DMS53 treated with DMSO at 0.1 percent for 48 hours (cell line): Measurements from ENCODE around the gene XPNPEP2.

Experiments
- DNase-seq: peaks from one replicate; lab custom pipeline; 2025; ENCODE audit not compliant: unreplicated experiment; lab: John Stamatoyannopoulos, UW

Gene XPNPEP2

GRCh38 chrX:129749069-129749468 lies 10.3 kb downstream of the XPNPEP2 start:
- no peak for DNase-seq

GRCh38 chrX:129750971-129751370 lies 12.2 kb downstream of the XPNPEP2 start:
- DNase-seq: no peak

- DNase-seq: no peak
Observed at GRCh38 chrX:129754056-129755024, 15.6 kb downstream of the XPNPEP2 start.

- no peak for DNase-seq
Observed at GRCh38 chrX:129755779-129756650, 17.2 kb downstream of the XPNPEP2 start.

- no peak for DNase-seq
Observed at GRCh38 chrX:129759576-129760061, 20.8 kb downstream of the XPNPEP2 start.

- DNase-seq: no peak
Observed at GRCh38 chrX:129760155-129760554, 21.4 kb downstream of the XPNPEP2 start.

- DNase-seq: no peak
Observed at GRCh38 chrX:129760981-129761380, 22.2 kb downstream of the XPNPEP2 start.

- no peak for DNase-seq
Observed at GRCh38 chrX:129761596-129761995, 22.8 kb downstream of the XPNPEP2 start.

- no peak for DNase-seq
Observed at GRCh38 chrX:129762448-129762847, 23.7 kb downstream of the XPNPEP2 start.

GRCh38 chrX:129763666-129764065 lies 24.9 kb downstream of the XPNPEP2 start:
- DNase-seq: no peak

- DNase-seq: no peak
Observed at GRCh38 chrX:129768186-129768585, 29.4 kb downstream of the XPNPEP2 start.

- no peak for DNase-seq
Observed at GRCh38 chrX:129768586-129769466, 30.0 kb downstream of the XPNPEP2 start.

- DNase-seq: no peak
Observed at GRCh38 chrX:129769467-129770154, 30.8 kb downstream of the XPNPEP2 start.

- DNase-seq: no peak
Observed at GRCh38 chrX:129771266-129771995, 32.7 kb downstream of the XPNPEP2 start.

- DNase-seq: no peak
Observed at GRCh38 chrX:129772796-129773431, 34.1 kb downstream of the XPNPEP2 start.

GRCh38 chrX:129773649-129774458 lies 35.1 kb downstream of the XPNPEP2 start:
- DNase-seq: no peak

GRCh38 chrX:129777218-129778030 lies 38.6 kb downstream of the XPNPEP2 start:
- DNase-seq: peak; percentile 66
